Measurements from ENCODE around the gene TADA2B. TPM values are rescaled to one million over a fixed set of nuclear protein-coding genes. Genes with fewer than 3 reads are reported as not detected.

TADA2B gene
- polyA plus RNA-seq, 2 of the 4 experiments (the other 2 are of a cell fraction): 6.7 to 10.8 TPM

- FAIRE-seq: no peak
- CTCF ChIA-PET: interaction anchor here (1.1 to 2.9 kb wide), 2 partner anchors 27 to 107 kb away, joined by 3 to 12 read pairs; partner anchors contain the start of gene TADA2B
- TF ChIP-seq PBX3 (IDR thresholded peaks at IDR 0.05) (no peak), POLR2A (IDR thresholded peaks at IDR 0.05; ENCODE audit: low read length) (no peak), SMC3 (IDR thresholded peaks at IDR 0.05) (no peak), HES2 (IDR thresholded peaks at IDR 0.05) (no peak), RFX5 (IDR thresholded peaks at IDR 0.05) (no peak), BHLHE40 (IDR thresholded peaks at IDR 0.05; ENCODE audit: low read depth, low read length) (no peak), MAFK (IDR thresholded peaks at IDR 0.05; ENCODE audit: partially characterized antibody) (no peak), EP300 (IDR thresholded peaks at IDR 0.05) (no peak)
These were observed 27.1 kb upstream of the TADA2B start for GRCh38 chr4:7016086-7016485.

GRCh38 chr4:7016512-7016911 is 26.7 kb upstream of the TADA2B start:
- Histone ChIP-seq H3K4me1 (peaks cover 19% of the 10 kb centered on the region), H3K4me3 (no peak overlapping the region), H3K9me3 (no peaks in the 10 kb centered on the region), H3K27ac (no peak overlapping the region), H3K4me2 (no peak overlapping the region)
- no peak for DNase-seq (ENCODE audit: low read depth in 1 of 2, low spot score in 1 of 2)
- no peak for ATAC-seq
- TF ChIP-seq HEYL (CRISPR knock-in tag; IDR thresholded peaks at IDR 0.05): no peak
- no peak for TF ChIP-seq SMC3 (IDR thresholded peaks at IDR 0.05)
- TF ChIP-seq HES2 (IDR thresholded peaks at IDR 0.05): no peak
- no peak for TF ChIP-seq CHD4 (IDR thresholded peaks at IDR 0.05; ENCODE audit: borderline replicate concordance)
- TF ChIP-seq RFX5 (IDR thresholded peaks at IDR 0.05): no peak
- TF ChIP-seq RNF2 (IDR thresholded peaks at IDR 0.05; ENCODE audit: borderline replicate concordance, low read depth): no peak
- no peak for TF ChIP-seq ZC3H11A (IDR thresholded peaks at IDR 0.05)
- no peak for TF ChIP-seq E2F6 (IDR thresholded peaks at IDR 0.05; ENCODE audit: borderline replicate concordance, low read depth)
- TF ChIP-seq HOXA7 (CRISPR knock-in tag; IDR thresholded peaks at IDR 0.05): no peak
- TF ChIP-seq TFCP2L1 (CRISPR knock-in tag; IDR thresholded peaks at IDR 0.05): no peak
- TF ChIP-seq CTCF (IDR thresholded peaks at IDR 0.05): no peak
- no peak for TF ChIP-seq JUN (IDR thresholded peaks at IDR 0.05)
- ChIA-PET POLR2A (no interaction called here), CTCF (interaction anchor here (1.1 to 2.9 kb wide), 2 partner anchors 27 to 108 kb away, joined by 3 to 12 read pairs; partner anchors contain the start of gene TADA2B)
- no peak for FAIRE-seq
- 84% methylated on average over 6 of the region's 6 CpGs for WGBS (ENCODE audit: missing lambda C conversion rate)

More at GRCh38 chr4:7016086-7016485, 27.1 kb upstream of the TADA2B start:
- Histone ChIP-seq H3K9me3 (no peaks in the 10 kb centered on the region), H3K4me3 (no peak overlapping the region), H3K4me2 (no peak overlapping the region), H3K4me1 (peaks cover 15% of the 10 kb centered on the region), H3K27ac (no peak overlapping the region)
- ATAC-seq: no peak
- DNase-seq (ENCODE audit: low read depth in 1 of 2, low spot score in 1 of 2): no peak
- POLR2A ChIA-PET: no interaction called here
- 80% methylated on average over 11 of the region's 11 CpGs for WGBS (ENCODE audit: missing lambda C conversion rate)

GRCh38 chr4:7017446-7018048 is 25.6 kb upstream of the TADA2B start:
- no peak overlapping the region for H3K4me3 ChIP-seq
- FAIRE-seq (no peak), DNase-seq (ENCODE audit: low read depth in 1 of 2, low spot score in 1 of 2) (no peak), ATAC-seq (no peak)
- ChIA-PET POLR2A (no interaction called here), CTCF (interaction anchor here (0.9 to 2.9 kb wide), 4 partner anchors 26 to 54 kb away, joined by 3 to 12 read pairs (median 6); partner anchors contain the start of gene TADA2B)
- H3K4me1 ChIP-seq: peaks cover 29% of the 10 kb centered on the region
- WGBS (ENCODE audit: missing lambda C conversion rate): 100% methylated on average over 6 of the region's 6 CpGs
- H3K27ac ChIP-seq: no peak overlapping the region
- no peak overlapping the region for H3K4me2 ChIP-seq
- no peaks in the 10 kb centered on the region for H3K9me3 ChIP-seq
- no peak for TF ChIP-seq CBX8 (IDR thresholded peaks at IDR 0.05)
- peak; percentile 95 for TF ChIP-seq MAFK (IDR thresholded peaks at IDR 0.05; ENCODE audit: partially characterized antibody)

All from A549 (cell line).